GM18519 (cell line): ENCODE measurements around the gene TTC28.
A peak's percentile ranks its signal among the peaks of the same experiment; 100 is the strongest.

Experiments used
- ATAC-seq: cut with Tn5 transposase; IDR thresholded peaks from one replicate; pipeline ENCODE4 v1.9.1; 2021; ENCODE audit warnings: mild to moderate bottlenecking, moderate library complexity; ENCODE audit not compliant: unreplicated experiment, low FRiP score

The TTC28 gene

GRCh38 chr22:28450109-28450508 lies 229.5 kb downstream of the TTC28 start:
- no peak for ATAC-seq

DNA sequence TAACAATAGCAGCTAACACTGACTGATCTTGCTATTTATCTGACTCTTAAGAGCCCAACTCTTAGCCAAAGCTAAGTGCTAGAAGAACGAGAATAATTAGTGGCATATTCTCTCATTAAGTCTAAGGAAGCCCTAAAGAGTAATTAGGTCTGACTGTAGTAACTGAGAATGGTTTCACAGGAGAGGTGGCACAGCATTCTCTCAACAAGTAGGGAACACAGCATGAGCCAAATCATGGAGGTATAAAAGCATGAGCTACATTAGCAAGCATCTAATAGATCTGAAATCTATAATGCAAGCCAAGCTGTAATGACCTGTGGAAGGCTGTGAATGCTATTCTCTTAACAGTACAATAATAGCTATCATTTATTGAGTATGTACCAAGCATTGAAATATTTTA lies 230.6 kb downstream of the TTC28 start:
- no peak for ATAC-seq

DNA sequence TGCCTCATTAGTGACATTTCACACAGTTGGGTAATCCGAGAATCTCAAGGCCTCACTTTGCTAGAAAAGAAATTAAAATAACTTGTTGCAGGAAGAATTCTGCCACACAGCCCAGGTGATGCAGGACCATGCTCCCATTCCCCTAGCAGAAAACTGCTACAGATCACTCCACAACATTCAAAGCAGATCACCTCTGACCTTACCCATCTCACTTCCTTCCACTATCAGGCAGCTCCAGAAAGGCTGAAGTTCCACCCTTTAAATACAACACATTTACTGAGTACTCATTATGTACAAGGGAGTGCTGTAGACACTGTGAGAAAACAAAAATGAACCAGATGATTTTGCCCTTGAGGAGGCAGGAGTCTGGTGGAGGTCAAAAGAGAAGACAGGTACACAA lies 231.0 kb downstream of the TTC28 start:
- ATAC-seq, result no peak

- ATAC-seq, result no peak
Observed at GRCh38 chr22:28444659-28445058, 235.0 kb downstream of the TTC28 start.

- no peak for ATAC-seq
Observed at GRCh38 chr22:28443526-28443876, 236.1 kb downstream of the TTC28 start.

DNA sequence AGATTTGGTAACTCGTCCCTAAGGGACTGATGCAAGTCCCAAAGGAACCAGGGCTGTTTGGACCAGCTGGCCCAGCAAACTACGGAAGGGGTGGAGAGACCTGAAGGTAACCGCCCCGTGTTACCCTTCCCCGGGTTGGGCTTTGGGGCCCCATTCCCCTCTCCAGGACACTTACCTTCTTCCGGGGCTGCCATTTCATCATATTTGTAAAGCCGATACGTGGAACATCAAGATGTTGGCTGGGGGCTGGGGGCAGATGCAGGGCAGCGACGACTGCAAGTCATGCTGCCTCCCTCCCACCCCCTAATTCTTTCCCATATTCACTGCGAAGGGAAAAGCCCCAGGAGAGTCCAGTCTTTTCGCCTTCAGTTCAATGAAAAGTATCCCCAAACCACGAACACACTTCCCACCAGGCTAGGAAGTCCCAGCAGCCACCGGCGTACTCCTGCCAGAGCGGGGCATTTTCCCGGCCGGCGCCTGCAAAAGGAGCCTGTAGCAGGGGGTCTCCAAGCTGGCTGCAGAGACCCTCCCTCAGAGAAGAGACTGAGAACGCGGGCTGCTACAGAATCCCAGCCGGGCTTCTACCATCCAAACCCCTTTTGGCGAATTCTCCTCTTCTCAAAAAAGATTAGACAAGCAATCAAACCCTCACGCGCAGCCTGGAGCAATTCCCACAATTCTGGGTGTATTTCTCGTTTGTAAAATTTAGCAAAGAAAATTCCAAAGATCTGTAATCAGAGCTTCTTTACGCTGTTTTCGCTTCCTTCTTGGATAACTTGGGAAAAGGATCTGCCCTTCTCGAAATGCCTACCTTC lies 236.7 kb downstream of the TTC28 start:
- ATAC-seq, result no peak

GRCh38 chr22:28442264-28442710 lies 237.4 kb downstream of the TTC28 start:
- ATAC-seq, result peak; percentile 44

DNA sequence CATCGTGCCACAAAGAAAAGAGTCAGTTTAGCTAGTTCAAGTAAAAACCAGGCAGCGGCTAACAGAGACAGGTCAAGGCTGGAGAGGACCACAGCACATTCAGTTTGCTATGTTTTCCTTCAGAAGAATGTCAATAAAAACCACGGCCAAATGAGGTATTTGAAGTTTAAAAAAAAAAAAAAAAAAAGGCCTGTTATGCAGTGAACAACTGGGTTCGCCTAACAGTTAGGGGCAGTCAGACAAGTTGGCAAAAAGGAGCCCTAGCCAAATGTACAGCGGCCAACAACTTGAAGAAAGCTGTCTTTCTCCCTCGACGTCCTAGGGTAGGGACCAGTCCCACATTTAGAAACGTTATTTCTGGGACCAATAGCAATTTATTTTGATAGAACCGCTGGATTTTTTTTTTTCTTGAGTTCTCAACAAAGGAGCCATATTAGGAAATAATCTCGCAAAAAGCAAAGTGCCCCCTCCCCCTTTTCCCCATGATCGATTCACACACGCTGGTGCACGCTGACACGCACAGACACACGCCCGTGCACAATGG lies 237.8 kb downstream of the TTC28 start:
- no peak for ATAC-seq

DNA sequence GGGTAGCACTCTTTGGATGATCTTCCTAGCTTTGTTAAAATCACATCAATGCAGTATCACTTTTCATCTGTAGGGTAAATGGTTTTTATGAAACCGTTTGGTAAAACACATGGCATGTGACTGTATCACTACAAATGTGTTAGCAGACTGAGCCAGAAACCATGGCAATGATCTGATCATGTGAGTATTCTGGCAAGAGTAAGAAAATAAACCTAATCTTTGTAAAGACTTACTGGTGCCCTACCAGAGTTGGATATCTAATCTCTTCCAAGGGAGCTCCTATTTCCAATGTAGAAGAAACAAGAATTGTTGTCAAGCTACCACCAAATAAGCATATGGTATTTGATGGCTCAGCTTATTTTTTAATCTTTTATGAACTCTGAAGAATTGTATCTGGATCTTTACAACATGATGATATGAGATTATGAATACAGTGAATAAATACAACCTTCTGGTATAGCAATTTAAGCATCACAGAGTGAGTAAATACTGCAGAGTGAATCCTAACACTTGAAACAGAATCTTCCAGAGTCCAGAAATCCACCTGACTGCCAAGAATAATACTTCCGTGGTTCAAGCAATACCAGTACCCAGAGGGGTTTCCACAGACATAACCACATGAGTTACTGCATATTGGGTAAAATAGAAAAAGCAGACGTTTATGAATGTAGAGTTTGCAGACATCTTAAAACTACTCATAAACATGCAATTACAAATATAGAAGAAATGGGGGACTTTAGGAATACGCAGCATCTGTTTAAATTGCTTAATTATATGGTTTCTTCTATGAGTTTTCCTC lies 238.8 kb downstream of the TTC28 start:
- ATAC-seq, result no peak

- ATAC-seq, result no peak
Observed at GRCh38 chr22:28438183-28438768, 241.4 kb downstream of the TTC28 start.

- ATAC-seq, result no peak
Observed at GRCh38 chr22:28435982-28436381, 243.7 kb downstream of the TTC28 start.

- ATAC-seq, result no peak
Observed at GRCh38 chr22:28435140-28435768, 244.4 kb downstream of the TTC28 start.

DNA sequence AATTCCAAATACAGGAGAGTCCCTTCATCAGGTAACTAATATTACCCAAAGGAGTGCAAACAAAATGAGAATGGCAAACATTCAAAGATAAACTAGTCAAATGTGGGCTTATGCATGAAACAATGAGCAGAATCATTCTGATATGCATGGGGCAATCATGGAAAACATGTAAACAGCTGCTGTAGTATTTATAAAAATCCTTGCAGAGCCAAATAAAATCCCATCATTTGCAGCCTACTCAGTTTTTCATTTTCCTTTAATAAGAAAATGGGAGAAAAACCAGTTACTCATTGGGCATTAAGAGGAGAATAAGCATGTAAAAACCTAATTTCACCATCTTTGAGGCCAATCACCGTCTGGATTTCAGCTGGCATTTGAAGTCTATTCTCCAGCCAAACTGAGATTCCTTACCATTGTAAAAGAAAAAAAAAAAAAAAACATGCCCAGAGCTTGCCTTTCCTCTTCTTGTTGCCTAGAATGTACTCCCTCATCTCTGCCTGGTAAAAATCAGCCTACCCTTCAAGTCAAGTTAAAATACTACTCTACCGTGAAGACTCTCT lies 249.1 kb downstream of the TTC28 start:
- ATAC-seq, result no peak

DNA sequence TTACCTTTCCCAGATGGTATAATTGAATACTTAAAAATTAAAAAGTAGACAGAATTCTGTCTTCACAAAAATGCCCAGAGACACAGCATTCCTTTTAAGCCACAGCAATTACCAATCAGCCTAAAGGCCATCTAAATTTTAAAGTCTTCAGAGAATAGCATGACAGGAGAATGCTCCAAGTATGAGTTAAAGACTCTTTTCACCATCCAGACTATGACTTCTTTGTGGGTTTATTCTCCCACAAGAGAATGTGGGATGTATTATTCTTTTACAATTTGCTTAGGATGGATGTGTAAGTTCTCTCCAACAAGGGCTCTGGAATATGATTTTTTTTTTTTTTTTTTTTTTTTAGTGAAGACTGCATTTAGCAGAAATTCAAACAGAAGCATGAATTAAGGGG lies 249.9 kb downstream of the TTC28 start:
- ATAC-seq, result no peak

- no peak for ATAC-seq
Observed at GRCh38 chr22:28428271-28428670, 251.4 kb downstream of the TTC28 start.

DNA sequence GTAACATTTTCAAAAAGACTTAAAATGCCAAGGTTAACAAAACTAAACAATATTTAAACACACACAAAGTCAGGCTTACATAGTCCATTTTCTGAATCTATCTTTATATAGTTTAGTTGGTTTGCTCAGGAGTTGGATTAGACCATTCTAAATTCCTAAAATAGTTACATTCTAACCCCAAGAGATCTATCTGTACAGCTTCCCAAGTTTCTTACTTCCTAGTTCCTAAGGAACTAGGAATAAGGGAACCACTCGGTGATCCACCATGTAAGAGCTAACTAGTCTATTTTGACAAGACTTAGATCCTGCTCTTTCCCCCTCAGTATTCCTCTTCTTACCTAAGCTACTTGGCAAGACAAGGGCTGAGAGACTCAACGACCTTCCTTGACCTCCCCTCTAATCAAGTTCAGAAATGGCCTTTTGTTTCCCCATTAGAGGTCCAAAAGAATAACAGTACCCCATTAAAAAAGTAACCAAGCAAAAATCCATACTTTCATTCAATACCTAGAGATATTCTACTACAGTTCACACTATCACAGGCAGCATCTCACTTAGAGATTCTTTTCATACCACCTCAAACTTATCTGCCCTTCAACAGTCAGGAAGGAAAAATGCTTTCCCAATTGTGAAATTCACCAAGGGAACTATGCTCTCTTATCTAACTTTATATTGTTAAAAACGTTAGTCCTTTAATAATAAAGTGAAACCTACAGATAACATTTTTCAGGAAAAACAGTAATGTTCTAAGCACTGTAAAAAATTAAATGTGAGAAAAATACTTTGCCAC lies 253.1 kb downstream of the TTC28 start:
- ATAC-seq, result no peak

DNA sequence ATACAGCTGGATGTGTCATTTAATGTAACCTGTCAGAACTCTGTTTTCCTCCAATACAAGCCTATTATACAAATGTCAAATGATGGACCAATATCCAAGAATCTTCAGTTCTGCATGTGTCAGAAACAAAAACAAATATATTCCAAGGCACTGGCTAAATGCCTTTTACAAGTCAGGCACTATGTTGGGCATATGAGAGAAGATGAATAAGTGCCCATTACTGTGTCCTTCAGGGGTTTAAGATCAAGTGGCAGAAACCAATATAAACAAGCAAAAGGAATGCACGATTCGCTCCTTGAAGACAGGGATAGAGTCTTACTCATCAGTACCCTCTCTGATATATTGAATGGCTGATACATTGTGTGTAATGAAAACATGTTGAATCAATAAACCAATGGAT lies 254.4 kb downstream of the TTC28 start:
- ATAC-seq, result no peak

- ATAC-seq, result no peak
Observed at GRCh38 chr22:28424427-28425080, 255.1 kb downstream of the TTC28 start.

- no peak for ATAC-seq
Observed at GRCh38 chr22:28419919-28420318, 259.7 kb downstream of the TTC28 start.
